SK-N-SH (cell line): Measurements from ENCODE around the gene CXCL16. TPM values are rescaled to one million over a fixed set of nuclear protein-coding genes. Genes with fewer than 3 reads are reported as not detected.

Experiments
- CTCF ChIA-PET: fragments of 300-600, 350-600 bp; formaldehyde crosslinking; extraction: SDS; loops from one replicate; lab custom pipeline; 2021; lab: Yijun Ruan, JAX
- POLR2A ChIA-PET: fragments of 350-600 bp; sonication (Branson Sonifier 250); formaldehyde crosslinking; extraction: SDS; loops from one replicate; lab custom pipeline; 2020; ENCODE audit warnings: antibody characterized with exemption, inconsistent platforms; lab: Yijun Ruan, JAX
- DNase-seq: peaks from one replicate; pipeline ENCODE4 v3.0.0; 2012
- H2AFZ ChIP-seq: fragments of 200-600 bp; sonication (generic); 2 replicates; pipeline ENCODE4 v1.8.1; 2016; ENCODE audit warnings: antibody characterized with exemption, mild to moderate bottlenecking, low read depth
- H3F3A ChIP-seq: fragments of 200-600 bp; sonication (generic); replicated peaks from 2 replicates; pipeline ENCODE3; 2016; ENCODE audit warnings: antibody characterized with exemption, mild to moderate bottlenecking; ENCODE audit not compliant: insufficient read depth
- H3K27ac ChIP-seq, 2 experiments: fragments of 200-500 bp in 1 of 2; fragments of 200-600 bp in 1 of 2; sonication (Bioruptor generic) in 1 of 2; sonication (generic), shearing (Covaris generic) in 1 of 2; 2 replicates each; pipeline versions ENCODE4 v1.5.1 to v1.6.1; 2014 to 2016; ENCODE audit warnings: low read depth in 2 of 2, inconsistent platforms in 1 of 2, low read length in 1 of 2, mild to moderate bottlenecking in 1 of 2, mixed read lengths in 1 of 2
- H3K27me3 ChIP-seq: fragments of 200-600 bp; sonication (generic), shearing (Covaris generic); 2 replicates; pipeline ENCODE4 v1.6.1; 2016; ENCODE audit warnings: mixed run types; ENCODE audit not compliant: insufficient read depth
- H3K36me3 ChIP-seq, 2 experiments: fragments of 200-500 bp in 1 of 2; fragments of 200-600 bp in 1 of 2; sonication (Bioruptor generic) in 1 of 2; sonication (generic) in 1 of 2; replicated peaks in 1 of 2; 2 replicates each; pipeline versions ENCODE3 to v1.5.1; 2014 to 2016; ENCODE audit warnings: low read length in 1 of 2, mild to moderate bottlenecking in 1 of 2; ENCODE audit not compliant: insufficient read depth in 2 of 2, control insufficient read depth in 1 of 2
- H3K4me1 ChIP-seq, 2 experiments: fragments of 200-500 bp in 1 of 2; fragments of 200-600 bp in 1 of 2; sonication (Bioruptor generic) in 1 of 2; sonication (generic), shearing (Covaris generic) in 1 of 2; 2 replicates each; pipeline versions ENCODE4 v1.5.1 to v1.6.1; 2014 to 2016; ENCODE audit warnings: low read depth in 1 of 2, low read length in 1 of 2, mixed run types in 1 of 2; ENCODE audit not compliant: insufficient read depth in 2 of 2, control insufficient read depth in 1 of 2
- H3K4me2 ChIP-seq: fragments of 200-600 bp; sonication (generic), shearing (Covaris generic); 2 replicates; pipeline ENCODE4 v1.6.1; 2017; ENCODE audit warnings: mixed run types
- H3K4me3 ChIP-seq, 2 experiments: fragments of 200-500 bp in 1 of 2; fragments of 200-600 bp in 1 of 2; sonication (Bioruptor generic) in 1 of 2; sonication (generic), shearing (Covaris generic) in 1 of 2; 2 replicates each; pipeline versions ENCODE4 v1.5.1 to v1.8.1; 2014 to 2016; ENCODE audit warnings: low read depth in 2 of 2, inconsistent platforms in 1 of 2, low read length in 1 of 2, mild to moderate bottlenecking in 1 of 2, mixed read lengths in 1 of 2, moderate library complexity in 1 of 2
- H3K79me2 ChIP-seq: fragments of 200-600 bp; sonication (generic); 2 replicates; pipeline ENCODE4 v1.8.1; 2017; ENCODE audit warnings: mild to moderate bottlenecking; ENCODE audit not compliant: insufficient read depth
- H3K9ac ChIP-seq: fragments of 200-600 bp; sonication (generic); 2 replicates; pipeline ENCODE4 v1.6.1; 2017; ENCODE audit warnings: mixed run types
- H3K9me2 ChIP-seq: fragments of 200-600 bp; sonication (generic); 2 replicates; pipeline ENCODE4 v1.6.1; 2017; ENCODE audit warnings: mixed run types
- H3K9me3 ChIP-seq: fragments of 200-600 bp; sonication (generic); 2 replicates; pipeline ENCODE4 v1.6.1; 2017; ENCODE audit warnings: mixed run types, mild to moderate bottlenecking, moderate library complexity
- H4K20me1 ChIP-seq: fragments of 200-600 bp; sonication (generic); 2 replicates; pipeline ENCODE4 v1.6.1; 2017; ENCODE audit warnings: mild to moderate bottlenecking, mixed run types; ENCODE audit not compliant: insufficient read depth
- CHD2 ChIP-seq: fragments of 150-350 bp; IDR thresholded peaks from 2 replicates; pipeline ENCODE4 v1.6.1; 2018; ENCODE audit warnings: low read length; ENCODE audit not compliant: partially characterized antibody
- FOXJ3 ChIP-seq: sonication (generic); formaldehyde crosslinking; IDR thresholded peaks from 2 replicates; pipeline ENCODE4 v1.5.1; 2020; ENCODE audit warnings: mild to moderate bottlenecking, missing genetic modification reagents
- GABPA ChIP-seq: IDR thresholded peaks from 2 replicates; pipeline ENCODE4 v1.4.0; 2012; ENCODE audit warnings: low read depth, mild to moderate bottlenecking
- GATA2 ChIP-seq: sonication (generic); formaldehyde crosslinking; IDR thresholded peaks from 2 replicates; pipeline ENCODE4 v1.5.0; 2020; ENCODE audit warnings: mild to moderate bottlenecking, missing genetic modification reagents
- JUND ChIP-seq: IDR thresholded peaks from 2 replicates; pipeline ENCODE4 v1.4.0; 2012
- RFX5 ChIP-seq: IDR thresholded peaks from 2 replicates; pipeline ENCODE4 v1.6.1; 2012; ENCODE audit warnings: mild to moderate bottlenecking, improper control_type of control experiment, low read length
- WGBS: methylation state at CpG from one replicate; pipeline ENCODE4 v1.1.6; 2017; ENCODE audit warnings: low lambda C conversion rate; 5-methylcytosine and 5-hydroxymethylcytosine counted together
- polyA plus RNA-seq, 3 experiments: library from polyadenylated mRNA; depleted of rRNA; stranded (reverse); fragments of >200 nt; gene quantifications; 2 replicates each; pipeline ENCODE4 v1.2.3, GENCODE V29; 2012
- TF ChIP-seq, protein P1 (sequence below): IDR thresholded peaks from 2 replicates; pipeline ENCODE4 v1.6.1; 2012; ENCODE audit warnings: mild to moderate bottlenecking, low read depth, low read length, moderate library complexity
- TF ChIP-seq, protein P2 (sequence below): IDR thresholded peaks from 2 replicates; pipeline ENCODE4 v1.4.0; 2012; ENCODE audit warnings: low read depth
- TF ChIP-seq, protein P3 (sequence below): fragments of 150-350 bp; IDR thresholded peaks from 2 replicates; pipeline ENCODE4 v1.6.1; 2016; ENCODE audit warnings: mild to moderate bottlenecking, low read depth, low read length
- TF ChIP-seq, protein P4 (sequence below): fragments of 200-600 bp; sonication (generic); IDR thresholded peaks from 2 replicates; pipeline ENCODE4 v1.6.1; 2017; ENCODE audit warnings: antibody characterized with exemption, mild to moderate bottlenecking, moderate library complexity
- TF ChIP-seq, protein P5 (sequence below): IDR thresholded peaks from 2 replicates; pipeline ENCODE4; 2012

Gene CXCL16
- polyA plus RNA-seq, 1 of the 3 experiments (the other 2 are of a cell fraction): 4.3 TPM

- WGBS: 95% methylated on average over 17 of the region's 17 CpGs
- Histone ChIP-seq H3K9me2 (no peaks in the 10 kb centered on the region), H3K27me3 (no peaks in the 10 kb centered on the region), H3K4me2 (no peak overlapping the region), H3K36me3 (peaks cover 0 to 4% of the 10 kb centered on the region in 2 experiments), H3K79me2 (no peaks in the 10 kb centered on the region), H4K20me1 (no peaks in the 10 kb centered on the region), H3K9me3 (no peaks in the 10 kb centered on the region), H3K4me1 (no peaks in the 10 kb centered on the region), H3K4me3 (no peak overlapping the region), H2AFZ (no peak overlapping the region), H3K27ac (no peak overlapping the region), H3K9ac (no peak overlapping the region), H3F3A (peaks cover 5% of the 10 kb centered on the region)
- CTCF ChIA-PET: no interaction called here
- TF ChIP-seq JUND: no peak
- TF ChIP-seq RFX5: no peak
- TF ChIP-seq, protein P1, sequence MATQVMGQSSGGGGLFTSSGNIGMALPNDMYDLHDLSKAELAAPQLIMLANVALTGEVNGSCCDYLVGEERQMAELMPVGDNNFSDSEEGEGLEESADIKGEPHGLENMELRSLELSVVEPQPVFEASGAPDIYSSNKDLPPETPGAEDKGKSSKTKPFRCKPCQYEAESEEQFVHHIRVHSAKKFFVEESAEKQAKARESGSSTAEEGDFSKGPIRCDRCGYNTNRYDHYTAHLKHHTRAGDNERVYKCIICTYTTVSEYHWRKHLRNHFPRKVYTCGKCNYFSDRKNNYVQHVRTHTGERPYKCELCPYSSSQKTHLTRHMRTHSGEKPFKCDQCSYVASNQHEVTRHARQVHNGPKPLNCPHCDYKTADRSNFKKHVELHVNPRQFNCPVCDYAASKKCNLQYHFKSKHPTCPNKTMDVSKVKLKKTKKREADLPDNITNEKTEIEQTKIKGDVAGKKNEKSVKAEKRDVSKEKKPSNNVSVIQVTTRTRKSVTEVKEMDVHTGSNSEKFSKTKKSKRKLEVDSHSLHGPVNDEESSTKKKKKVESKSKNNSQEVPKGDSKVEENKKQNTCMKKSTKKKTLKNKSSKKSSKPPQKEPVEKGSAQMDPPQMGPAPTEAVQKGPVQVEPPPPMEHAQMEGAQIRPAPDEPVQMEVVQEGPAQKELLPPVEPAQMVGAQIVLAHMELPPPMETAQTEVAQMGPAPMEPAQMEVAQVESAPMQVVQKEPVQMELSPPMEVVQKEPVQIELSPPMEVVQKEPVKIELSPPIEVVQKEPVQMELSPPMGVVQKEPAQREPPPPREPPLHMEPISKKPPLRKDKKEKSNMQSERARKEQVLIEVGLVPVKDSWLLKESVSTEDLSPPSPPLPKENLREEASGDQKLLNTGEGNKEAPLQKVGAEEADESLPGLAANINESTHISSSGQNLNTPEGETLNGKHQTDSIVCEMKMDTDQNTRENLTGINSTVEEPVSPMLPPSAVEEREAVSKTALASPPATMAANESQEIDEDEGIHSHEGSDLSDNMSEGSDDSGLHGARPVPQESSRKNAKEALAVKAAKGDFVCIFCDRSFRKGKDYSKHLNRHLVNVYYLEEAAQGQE: no peak
- no peak for TF ChIP-seq CHD2
- TF ChIP-seq, protein P2, sequence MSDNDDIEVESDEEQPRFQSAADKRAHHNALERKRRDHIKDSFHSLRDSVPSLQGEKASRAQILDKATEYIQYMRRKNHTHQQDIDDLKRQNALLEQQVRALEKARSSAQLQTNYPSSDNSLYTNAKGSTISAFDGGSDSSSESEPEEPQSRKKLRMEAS: no peak
- TF ChIP-seq, protein P3, sequence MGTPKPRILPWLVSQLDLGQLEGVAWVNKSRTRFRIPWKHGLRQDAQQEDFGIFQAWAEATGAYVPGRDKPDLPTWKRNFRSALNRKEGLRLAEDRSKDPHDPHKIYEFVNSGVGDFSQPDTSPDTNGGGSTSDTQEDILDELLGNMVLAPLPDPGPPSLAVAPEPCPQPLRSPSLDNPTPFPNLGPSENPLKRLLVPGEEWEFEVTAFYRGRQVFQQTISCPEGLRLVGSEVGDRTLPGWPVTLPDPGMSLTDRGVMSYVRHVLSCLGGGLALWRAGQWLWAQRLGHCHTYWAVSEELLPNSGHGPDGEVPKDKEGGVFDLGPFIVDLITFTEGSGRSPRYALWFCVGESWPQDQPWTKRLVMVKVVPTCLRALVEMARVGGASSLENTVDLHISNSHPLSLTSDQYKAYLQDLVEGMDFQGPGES: no peak
- no peak for TF ChIP-seq GATA2 (CRISPR knock-in tag)
- TF ChIP-seq, protein P4, sequence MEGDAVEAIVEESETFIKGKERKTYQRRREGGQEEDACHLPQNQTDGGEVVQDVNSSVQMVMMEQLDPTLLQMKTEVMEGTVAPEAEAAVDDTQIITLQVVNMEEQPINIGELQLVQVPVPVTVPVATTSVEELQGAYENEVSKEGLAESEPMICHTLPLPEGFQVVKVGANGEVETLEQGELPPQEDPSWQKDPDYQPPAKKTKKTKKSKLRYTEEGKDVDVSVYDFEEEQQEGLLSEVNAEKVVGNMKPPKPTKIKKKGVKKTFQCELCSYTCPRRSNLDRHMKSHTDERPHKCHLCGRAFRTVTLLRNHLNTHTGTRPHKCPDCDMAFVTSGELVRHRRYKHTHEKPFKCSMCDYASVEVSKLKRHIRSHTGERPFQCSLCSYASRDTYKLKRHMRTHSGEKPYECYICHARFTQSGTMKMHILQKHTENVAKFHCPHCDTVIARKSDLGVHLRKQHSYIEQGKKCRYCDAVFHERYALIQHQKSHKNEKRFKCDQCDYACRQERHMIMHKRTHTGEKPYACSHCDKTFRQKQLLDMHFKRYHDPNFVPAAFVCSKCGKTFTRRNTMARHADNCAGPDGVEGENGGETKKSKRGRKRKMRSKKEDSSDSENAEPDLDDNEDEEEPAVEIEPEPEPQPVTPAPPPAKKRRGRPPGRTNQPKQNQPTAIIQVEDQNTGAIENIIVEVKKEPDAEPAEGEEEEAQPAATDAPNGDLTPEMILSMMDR: no peak
- TF ChIP-seq, protein P5, sequence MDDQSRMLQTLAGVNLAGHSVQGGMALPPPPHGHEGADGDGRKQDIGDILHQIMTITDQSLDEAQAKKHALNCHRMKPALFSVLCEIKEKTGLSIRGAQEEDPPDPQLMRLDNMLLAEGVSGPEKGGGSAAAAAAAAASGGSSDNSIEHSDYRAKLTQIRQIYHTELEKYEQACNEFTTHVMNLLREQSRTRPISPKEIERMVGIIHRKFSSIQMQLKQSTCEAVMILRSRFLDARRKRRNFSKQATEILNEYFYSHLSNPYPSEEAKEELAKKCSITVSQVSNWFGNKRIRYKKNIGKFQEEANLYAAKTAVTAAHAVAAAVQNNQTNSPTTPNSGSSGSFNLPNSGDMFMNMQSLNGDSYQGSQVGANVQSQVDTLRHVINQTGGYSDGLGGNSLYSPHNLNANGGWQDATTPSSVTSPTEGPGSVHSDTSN: no peak
- no peak for TF ChIP-seq GABPA
- no peak for TF ChIP-seq FOXJ3
- DNase-seq: no peak
- POLR2A ChIA-PET: no interaction called here
These were observed 21.9 kb downstream of the CXCL16 start for GRCh38 chr17:4717791-4718190.
